Epithelial cell of prostate (primary cell): Measurements from ENCODE around the gene LHCGR.
A peak's percentile ranks its signal among the peaks of the same experiment; 100 is the strongest.
"Not testable (repeated sequence)": the region's sequence is repeated elsewhere in the genome, so short reads cannot be mapped to it uniquely, and the experiment has no call there.

ENCODE experiments used
- DNase-seq: peaks from one replicate; pipeline ENCODE4 v3.0.0-alpha.2; 2011; ENCODE audit warnings: low read depth, low spot score
- H3K27ac ChIP-seq: fragments of 450-650 bp; 2 replicates; pipeline ENCODE4 v1.5.1; 2017; ENCODE audit warnings: mild to moderate bottlenecking

LHCGR gene

DNA sequence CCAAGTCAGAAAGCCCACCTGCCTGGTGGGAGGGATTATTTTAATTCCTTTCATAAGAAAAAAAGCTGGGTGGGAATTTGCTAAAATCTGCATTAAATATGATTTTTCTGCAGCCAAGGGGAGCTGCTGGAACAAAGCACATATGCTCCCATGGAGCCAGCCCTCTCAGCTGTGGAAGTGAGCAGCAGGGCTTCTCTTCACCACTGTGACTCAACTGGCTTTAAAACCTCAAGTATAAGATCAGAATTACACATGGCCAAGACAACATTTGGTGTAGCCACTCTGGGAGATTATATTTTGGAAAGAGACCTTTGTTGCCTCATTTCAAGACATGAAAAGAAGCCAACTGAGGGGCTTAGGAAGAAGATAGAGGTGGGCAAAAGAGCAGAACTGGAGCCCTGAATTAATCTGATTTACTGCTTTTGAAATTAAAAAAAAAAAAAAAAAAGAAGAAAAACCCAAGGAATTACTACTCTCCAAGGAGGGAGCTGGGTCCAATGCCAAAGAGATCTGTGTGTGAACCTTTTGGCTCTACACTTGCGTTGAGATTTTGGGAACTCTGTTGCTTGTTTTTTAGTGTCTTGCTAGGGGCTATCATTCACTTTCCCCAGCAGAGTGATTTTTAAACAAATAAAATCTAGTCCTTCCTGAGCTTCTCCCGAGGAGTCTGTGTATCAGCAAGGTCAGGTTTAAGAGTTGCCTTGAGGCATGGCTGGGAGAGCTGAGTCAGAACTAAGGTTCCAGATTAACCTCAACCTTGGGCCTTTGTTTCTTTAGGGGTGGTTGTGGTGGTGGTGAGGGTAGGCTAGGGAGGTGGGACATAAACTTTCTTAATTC, 6.0 kb downstream of the LHCGR start:
- no peak for DNase-seq
- no peak overlapping the region for H3K27ac ChIP-seq

DNA sequence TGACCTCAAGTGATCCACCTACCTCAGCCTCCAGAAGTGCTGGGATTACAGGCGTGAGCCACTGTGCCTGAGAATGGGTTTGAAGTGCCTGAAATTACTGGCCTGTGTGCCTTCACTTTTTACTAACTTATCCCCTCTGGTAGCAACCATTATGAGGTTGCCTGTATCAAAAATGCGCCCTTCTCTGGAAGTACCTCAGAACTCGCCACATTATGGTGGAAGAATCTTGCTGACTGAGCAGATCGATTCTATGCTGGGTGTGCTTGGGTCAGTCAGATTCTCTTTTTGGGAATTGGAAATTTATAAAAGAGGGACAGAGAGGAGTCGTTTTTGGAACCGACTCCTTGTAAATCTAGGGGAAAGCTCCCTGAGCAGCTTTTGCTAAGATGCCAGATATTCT, 8.2 kb downstream of the LHCGR start:
- DNase-seq = no peak
- no peak overlapping the region for H3K27ac ChIP-seq

DNA sequence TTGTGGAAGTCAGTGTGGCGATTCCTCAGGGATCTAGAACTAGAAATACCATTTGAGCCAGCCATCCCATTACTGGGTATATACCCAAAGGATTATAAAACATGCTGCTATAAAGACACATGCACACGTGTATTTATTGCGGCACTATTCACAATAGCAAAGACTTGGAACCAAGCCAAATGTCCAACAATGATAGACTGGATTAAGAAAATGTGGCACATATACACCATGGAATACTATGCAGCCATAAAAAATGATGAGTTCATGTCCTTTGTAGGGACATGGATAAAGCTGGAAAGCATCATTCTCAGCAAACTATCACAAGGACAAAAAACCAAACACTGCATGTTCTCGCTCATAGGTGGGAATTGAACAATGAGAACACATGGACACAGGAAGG, 16.3 kb downstream of the LHCGR start:
- H3K27ac ChIP-seq = peak overlapping the region; percentile 62

DNA sequence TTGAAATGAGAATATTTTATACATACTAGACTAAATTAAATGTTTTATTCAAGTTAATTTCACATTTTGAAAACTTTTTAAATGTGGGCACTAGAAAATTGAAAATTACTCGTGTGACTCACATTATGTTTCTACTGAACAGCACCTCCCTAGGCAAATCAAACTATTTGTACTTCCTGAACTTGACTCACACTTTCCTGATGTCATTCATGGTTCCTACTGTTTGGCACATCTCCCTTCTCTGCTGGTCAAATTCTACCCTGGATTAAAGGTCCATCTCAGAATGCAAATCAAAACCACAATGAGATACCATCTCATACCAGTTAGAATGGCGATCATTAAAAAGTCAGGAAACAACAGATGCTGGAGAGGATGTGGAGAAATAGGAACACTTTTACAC, 16.7 kb downstream of the LHCGR start:
- peak; percentile 77 for DNase-seq
- peak overlapping the region; percentile 62 for H3K27ac ChIP-seq

More for the DNA sequence above, 16.3 kb downstream of the LHCGR start:
- not testable (repeated sequence) for DNase-seq

DNA sequence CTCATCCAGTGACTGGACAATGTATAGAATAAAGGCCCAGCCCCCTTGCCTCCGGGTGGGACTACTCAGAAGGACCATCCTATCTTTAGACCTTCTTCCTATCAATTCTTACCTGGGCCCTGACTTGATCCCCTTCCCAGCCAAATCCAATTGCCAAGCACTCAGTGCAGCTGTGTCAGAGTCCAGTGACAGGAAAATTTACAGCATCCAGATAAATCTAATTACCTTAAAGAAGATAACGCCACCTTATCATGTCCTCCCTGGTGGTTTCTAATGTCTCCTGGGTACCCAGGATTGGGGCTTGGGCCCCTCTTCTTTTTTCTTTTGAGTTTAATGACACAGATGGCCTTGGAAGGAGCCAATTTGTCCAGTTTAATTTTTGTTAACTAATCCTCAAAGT, 19.3 kb downstream of the LHCGR start:
- no peak overlapping the region for H3K27ac ChIP-seq

DNA sequence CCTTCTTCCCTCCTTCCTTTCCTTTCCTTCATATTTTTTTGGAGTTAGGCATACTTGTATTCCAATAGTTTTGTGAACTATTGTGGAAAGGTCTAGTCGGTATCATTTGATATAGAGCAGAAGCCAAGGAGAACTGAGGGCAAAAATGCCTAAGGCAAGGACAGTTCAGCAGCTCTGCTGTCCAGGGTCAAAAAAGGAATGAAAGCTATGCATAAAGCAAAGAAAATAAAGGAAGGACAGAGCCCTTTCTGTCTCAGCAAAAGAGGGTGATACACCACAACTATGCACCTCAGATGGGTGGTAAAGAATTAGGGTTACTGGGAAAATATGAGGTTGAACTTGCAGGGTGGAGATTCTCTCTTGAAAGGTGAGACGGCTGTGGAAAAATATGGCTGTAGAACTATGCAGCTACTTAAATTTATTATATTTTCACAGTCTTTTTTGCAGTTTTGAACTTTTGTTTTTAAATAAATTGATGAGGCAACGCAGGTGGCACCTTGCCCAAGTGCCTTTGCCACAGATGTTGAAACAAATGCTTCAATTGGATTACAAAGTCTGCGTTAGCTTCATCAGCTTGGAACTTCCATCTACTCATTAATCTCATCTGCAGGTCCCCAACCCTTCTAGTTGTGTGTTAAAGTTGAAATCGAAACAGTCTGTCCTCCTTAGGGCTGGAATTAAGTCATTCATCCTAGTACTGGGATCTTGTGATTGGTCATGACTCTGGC, 20.8 kb downstream of the LHCGR start:
- no peak overlapping the region for H3K27ac ChIP-seq
- DNase-seq = no peak

More for the DNA sequence above, 19.3 kb downstream of the LHCGR start:
- no peak for DNase-seq

DNA sequence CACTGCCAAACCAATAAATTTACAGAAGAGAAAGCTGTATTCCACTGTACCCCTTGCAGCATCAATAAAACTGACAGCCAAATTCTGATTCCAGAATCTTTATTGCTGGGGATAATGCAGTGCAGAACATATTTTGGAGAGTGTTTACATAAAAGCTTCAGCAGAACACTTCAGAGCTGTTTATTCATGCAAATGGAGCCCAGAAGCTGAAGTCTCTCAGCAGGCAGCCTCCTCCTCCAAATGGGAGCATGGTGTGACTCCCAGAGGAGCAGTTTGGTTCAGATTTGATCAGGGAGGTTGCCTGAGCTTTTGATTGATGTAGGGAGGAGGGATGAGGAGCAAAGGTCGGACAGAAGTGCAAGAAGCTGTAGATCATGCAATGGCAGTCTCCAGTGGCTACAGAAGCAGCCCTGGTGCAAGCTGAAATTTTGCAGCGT, 22.4 kb downstream of the LHCGR start:
- no peak for DNase-seq
- H3K27ac ChIP-seq = no peak overlapping the region

DNA sequence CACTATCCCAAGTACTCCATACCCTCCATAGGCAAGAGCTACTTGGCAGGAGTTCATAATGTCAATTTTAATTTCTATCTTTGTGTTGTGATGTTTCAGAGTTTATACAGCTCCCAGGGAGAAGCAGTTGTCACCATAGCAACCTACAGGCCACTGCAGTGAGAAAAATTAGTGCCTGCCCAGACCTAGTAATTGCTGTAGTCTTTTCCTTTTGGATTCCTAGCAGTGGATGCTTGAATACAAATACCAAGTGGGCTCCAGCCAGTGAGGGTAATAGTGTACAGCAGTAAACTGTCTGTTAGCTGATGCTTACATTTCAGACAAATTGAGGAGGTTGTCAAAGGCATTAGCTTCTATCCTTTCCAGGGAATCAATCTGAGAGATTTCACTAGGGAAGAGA, 26.7 kb downstream of the LHCGR start:
- no peak overlapping the region for H3K27ac ChIP-seq
- no peak for DNase-seq

DNA sequence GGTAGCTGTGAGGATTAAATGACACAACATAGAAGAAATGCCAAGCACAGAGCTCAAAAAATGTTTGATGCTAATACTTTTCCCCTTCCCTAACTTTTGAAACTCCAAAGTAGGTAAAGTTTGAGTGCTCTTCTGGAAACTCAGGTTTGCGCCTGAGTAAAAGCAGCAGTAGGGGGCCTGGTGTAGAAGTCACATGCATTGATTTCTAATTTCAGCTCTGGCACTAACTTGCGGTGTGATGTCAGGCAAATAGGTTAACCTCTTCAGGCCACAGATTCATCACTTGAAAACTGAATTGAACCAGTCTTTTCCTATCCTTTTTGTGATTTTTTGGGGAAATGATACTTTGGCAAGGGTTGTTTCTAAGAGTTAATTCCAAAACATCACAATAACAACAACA, 27.2 kb downstream of the LHCGR start:
- H3K27ac ChIP-seq = no peak overlapping the region
- no peak for DNase-seq

DNA sequence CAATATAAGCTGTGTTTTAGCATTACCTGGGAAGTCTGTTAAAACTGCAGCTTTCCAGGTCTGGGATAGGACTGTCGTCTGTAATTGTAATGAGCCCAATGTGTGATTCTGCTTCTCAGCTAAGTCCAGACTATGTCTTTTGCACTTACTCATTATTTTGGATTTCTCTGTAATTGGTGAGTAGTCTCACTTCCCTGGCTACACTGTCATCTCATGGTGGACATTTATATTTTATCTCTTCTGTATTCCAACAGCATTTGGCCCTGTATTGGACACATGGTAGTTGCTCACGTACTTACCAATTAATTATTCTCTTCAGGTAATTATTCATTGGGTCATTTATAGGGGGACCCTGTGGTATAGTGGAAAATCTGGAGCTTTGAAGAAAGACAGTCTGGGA, 28.0 kb downstream of the LHCGR start:
- H3K27ac ChIP-seq = no peak overlapping the region
- no peak for DNase-seq

DNA sequence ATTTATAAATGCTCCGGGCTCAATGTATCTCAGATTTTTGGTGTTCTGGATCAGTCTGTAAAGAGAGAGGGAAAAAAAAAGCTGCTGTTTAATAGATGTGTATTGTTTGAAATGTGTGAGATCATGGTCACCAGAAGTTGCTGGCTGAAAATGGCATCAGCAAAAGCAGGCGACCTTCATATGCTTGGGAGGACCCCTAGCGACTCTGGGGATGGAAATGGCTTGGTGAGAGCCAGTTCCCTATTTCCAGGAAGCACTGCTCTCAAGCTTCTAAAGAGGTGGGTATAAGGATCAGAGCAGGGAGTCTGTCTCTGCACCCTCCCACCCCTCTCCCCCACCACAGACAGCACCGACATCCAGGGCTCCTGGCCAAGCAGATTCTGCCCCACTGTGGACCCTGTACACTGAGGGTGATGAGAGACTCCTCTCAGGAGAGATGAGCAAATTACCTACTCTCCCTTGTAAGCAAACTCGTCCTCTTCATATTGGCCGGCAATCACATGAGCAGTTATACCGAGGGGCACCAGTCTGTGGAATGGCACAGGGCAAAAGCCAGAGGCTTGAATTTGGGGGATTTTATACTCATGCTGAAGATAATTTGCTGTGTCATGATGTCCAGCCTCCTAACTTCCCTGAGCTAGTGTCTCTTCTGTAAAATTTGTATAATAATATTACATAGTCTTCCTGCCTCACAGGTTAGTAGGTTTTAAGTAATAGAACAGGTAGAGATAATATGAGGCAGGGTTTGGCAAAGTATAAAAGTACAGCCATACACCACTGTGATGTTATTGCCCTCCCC, 29.6 kb downstream of the LHCGR start:
- no peak overlapping the region for H3K27ac ChIP-seq
- DNase-seq = no peak

DNA sequence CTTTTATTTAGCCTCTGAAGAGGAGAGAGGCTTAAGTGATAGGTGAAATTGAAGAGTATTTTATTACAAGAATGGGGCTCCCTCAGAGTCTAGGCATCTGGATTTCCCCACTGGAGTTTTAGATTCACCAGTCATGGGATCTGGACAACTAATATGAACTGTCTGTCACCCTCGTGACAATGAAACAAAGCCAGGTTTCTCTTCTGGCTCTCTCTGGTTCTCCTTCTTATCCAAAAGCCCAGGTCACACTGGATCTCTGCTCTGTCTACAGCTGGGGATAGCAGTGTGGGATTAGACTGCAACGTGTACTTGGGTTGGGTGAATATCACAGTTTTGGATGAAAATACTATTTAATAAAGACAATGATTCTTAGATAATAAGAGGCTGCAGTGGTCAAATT, 31.2 kb downstream of the LHCGR start:
- H3K27ac ChIP-seq = no peak overlapping the region
- no peak for DNase-seq

DNA sequence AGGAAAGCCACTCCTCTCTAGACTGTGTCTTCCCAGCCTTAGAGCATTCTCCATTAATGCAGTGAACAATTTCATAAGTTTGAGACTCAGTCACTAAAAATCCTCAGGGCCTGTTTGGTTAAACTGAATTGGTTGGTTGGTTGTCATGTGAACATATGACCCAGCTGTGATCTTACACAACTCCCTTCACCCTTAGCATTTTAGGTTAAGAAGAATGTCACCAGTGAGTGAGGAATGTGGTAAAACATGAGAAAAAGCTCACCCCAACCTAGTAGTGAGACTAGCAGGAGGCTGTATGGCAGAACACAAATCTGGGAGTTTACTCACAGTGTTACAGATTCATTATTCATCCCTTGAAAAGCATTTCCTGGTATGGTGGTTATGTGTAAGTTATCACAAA, 32.4 kb downstream of the LHCGR start:
- peak; percentile 78 for DNase-seq
- peak overlapping the region; percentile 81 for H3K27ac ChIP-seq

DNA sequence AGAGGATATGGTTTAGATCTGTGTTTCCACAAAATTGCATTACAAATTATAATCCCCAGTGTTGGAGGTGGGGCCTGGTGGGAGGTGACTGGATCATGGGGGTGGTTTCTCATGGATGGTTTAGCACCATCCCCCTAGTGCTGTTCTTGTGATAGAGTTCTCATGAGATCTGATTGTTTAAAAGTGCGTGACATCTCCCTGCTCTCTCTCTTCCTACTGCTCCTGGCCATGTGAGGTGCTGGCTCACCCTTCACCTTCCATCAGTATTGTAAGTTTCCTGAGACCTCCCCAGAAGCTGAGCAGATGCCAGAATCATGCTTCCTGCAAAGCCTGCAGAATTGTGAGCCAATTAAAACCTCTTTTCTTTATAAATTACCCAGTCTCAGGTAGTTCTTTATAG, 33.1 kb downstream of the LHCGR start:
- DNase-seq = no peak
- H3K27ac ChIP-seq = peak overlapping the region; percentile 81

DNA sequence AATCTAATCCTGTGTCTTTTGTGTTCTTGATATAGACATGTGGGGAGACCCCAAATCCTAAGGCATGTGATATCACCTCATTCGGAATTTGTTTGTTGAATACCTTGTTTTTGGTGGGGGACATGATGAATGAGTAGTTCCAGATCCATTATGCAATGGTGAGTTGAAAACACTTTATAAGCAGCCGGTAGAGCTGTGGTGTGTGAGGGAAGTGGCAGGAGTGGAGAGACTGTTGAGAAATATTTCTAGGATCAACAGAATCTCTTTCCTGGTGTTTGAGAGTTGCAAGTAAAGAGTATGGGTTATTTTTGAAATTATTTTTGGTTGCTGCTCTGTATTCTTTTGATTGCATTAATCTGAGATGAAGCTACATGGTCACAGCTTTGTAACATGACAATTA, 34.4 kb downstream of the LHCGR start:
- no peak for DNase-seq
- no peak overlapping the region for H3K27ac ChIP-seq

DNA sequence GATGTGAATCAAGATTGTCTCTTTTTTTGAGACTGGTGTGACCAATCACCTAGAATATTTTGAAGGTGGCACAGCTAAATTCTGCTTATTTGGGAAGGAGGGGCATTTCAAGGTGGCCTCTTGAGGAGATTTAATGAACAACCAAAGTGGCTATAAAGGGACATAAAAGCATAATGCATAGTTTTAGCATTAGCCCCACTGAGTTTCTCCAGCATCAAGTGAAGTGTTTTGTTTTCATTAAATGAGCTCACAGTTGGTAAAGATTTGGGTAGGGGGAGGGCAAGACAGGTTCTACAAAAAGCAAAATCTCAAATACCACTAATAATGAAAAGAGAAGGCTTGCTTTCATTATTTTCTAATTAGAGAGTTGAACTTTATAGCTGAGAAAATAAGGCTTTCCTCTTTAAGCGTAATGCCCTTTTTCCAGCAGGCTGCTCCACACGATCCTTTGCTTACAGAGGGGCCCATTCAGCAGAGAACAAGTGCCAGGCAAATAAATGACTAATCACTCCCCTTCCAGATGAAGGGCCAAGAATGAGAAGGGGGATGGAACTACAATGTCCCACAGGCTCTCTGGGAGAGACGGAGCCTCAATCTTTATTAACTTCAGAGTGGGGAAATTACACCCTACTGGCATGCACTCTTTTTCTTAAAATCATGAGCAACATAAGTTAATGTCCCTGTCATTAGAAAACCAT, 35.9 kb downstream of the LHCGR start:
- no peak for DNase-seq
- H3K27ac ChIP-seq = no peak overlapping the region

DNA sequence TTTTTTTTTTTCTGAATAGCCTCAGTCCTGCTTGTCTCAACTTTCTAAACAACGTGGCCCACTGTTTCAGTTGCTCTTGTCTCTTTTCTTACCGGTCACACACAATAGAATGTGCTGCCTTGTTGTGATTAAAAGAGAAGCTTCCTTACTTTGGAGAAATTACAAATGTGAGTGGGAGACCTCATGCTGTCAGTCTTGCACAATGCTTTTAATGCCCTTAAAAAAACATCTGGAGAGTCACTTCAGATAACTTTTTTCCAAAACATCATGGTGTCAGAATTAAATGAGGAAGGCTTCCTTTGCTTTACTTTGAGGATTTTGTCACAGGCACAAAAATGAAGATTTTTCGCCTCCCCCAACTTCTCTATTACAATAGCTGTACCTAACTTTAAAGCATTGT, 37.7 kb downstream of the LHCGR start:
- DNase-seq = no peak
- H3K27ac ChIP-seq = no peak overlapping the region

DNA sequence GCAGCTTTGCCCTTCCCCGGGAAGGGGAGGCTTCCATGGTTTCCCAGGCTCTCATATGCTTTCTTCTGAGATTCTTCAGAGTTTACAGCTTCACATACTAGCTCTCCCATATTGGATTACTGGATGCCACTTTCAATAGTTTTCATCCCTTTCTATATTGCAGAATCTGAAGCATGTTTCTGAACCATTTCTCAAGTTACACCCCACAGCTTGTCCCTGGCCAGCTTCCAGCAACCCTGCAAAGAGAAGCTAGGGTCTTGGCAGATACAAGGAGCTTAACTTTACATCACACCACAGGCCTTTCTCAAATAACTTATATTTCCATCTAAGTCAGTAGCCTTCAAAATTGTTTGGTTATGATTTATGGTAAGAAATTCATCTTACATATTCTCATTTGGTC, 39.6 kb downstream of the LHCGR start:
- peak overlapping the region; percentile 74 for H3K27ac ChIP-seq
- no peak for DNase-seq

DNA sequence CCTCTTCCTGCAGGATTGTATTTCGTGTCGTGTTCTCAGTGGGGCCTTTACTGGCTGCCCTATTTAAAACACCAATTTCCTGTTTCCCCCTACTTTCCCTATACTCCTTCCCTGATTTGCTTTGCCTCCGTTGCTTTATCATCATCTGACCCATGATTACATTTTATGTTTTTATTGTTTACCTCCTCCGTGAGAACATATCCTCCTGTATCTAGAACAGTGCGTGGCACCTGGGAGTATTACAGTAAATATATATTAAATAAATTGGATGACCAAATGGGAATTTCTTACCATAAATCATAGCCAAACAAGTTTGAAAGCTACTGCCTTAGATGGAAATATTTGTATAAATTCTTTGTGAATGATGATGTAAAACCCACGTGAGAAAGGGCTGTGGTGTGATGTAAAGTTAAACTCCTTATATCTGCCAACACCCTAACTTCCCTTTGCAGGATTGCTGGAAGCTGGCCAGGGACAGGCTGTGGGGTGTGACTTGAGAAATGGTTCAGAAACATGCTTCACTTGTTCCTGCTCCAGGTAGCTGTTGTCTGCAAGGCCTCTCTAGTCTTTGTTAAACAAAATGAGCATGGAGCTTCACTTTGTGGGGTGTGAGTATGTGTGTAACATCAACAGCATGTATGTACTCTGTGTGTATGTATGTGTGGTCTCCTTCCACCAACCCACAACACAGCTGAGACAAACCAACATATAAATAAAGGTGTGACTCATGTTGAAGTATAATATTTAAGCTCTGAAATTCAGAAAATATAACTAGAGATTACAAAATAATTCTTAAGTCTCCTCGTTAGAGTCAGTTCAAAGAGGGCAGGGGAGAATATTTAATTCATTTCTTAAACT, 40.3 kb downstream of the LHCGR start:
- DNase-seq = peak; percentile 74

More for the DNA sequence above, 40.3 kb downstream of the LHCGR start:
- H3K27ac ChIP-seq = peak overlapping the region; percentile 74
